Measurements from ENCODE around the gene PMEL.
A peak's percentile ranks its signal among the peaks of the same experiment; 100 is the strongest.

The PMEL gene

DNA sequence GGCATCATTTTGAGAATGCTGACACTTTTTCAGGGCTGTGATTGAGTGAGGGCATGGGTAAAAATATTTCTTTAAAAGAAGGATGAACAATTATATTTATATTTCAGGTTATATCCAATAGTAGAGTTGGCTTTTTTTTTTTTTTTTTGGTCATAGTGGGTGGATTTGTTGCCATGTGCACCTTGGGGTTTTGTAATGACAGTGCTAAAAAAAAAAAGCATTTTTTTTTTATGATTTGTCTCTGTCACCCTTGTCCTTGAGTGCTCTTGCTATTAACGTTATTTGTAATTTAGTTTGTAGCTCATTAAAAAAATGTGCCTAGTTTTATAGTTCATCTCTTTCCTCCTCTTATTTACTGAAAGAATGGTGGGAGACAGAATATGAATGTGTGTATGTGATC is 6.6 kb upstream of the PMEL start:
- TF ChIP-seq, protein P1, sequence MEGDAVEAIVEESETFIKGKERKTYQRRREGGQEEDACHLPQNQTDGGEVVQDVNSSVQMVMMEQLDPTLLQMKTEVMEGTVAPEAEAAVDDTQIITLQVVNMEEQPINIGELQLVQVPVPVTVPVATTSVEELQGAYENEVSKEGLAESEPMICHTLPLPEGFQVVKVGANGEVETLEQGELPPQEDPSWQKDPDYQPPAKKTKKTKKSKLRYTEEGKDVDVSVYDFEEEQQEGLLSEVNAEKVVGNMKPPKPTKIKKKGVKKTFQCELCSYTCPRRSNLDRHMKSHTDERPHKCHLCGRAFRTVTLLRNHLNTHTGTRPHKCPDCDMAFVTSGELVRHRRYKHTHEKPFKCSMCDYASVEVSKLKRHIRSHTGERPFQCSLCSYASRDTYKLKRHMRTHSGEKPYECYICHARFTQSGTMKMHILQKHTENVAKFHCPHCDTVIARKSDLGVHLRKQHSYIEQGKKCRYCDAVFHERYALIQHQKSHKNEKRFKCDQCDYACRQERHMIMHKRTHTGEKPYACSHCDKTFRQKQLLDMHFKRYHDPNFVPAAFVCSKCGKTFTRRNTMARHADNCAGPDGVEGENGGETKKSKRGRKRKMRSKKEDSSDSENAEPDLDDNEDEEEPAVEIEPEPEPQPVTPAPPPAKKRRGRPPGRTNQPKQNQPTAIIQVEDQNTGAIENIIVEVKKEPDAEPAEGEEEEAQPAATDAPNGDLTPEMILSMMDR (IDR thresholded peaks at IDR 0.05; ENCODE audit: insufficient read depth, missing control alignments), result no peak
- DNase-seq (ENCODE audit: insufficient read length, low spot score) (no peak), FAIRE-seq (no peak)

DNA sequence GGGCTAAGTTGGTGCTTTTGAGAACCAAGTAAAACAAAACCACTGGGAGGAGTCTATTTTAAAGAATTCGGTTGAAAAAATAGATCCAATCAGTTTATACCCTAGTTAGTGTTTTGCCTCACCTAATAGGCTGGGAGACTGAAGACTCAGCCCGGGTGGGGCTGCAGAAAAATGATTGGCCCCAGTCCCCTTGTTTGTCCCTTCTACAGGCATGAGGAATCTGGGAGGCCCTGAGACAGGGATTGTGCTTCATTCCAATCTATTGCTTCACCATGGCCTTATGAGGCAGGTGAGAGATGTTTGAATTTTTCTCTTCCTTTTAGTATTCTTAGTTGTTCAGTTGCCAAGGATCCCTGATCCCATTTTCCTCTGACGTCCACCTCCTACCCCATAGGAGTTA is 6.2 kb upstream of the PMEL start:
- FAIRE-seq (no peak), DNase-seq (ENCODE audit: insufficient read length, low spot score) (no peak)
- TF ChIP-seq, protein P1 (IDR thresholded peaks at IDR 0.05; ENCODE audit: insufficient read depth, missing control alignments), result no peak

DNA sequence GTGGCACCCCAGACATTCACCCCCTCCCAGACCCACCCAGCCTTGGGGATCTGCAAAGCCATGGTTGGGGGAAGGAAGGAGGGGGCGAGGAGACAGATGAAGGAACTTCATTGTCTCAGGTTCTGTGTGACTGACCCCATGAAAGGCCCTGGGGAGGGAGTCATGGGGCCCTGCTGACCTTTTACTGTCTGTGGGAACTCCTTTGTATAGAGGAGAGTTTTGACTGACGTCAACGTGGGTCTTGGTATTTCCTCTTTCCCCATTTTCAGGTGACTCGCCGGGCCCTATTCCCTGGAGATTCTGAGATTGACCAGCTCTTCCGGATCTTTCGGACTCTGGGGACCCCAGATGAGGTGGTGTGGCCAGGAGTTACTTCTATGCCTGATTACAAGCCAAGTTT is 4.9 kb upstream of the PMEL start:
- no peak for DNase-seq (ENCODE audit: insufficient read length, low spot score)
- no peak for FAIRE-seq
- TF ChIP-seq, protein P1 (IDR thresholded peaks at IDR 0.05; ENCODE audit: insufficient read depth, missing control alignments), result no peak

DNA sequence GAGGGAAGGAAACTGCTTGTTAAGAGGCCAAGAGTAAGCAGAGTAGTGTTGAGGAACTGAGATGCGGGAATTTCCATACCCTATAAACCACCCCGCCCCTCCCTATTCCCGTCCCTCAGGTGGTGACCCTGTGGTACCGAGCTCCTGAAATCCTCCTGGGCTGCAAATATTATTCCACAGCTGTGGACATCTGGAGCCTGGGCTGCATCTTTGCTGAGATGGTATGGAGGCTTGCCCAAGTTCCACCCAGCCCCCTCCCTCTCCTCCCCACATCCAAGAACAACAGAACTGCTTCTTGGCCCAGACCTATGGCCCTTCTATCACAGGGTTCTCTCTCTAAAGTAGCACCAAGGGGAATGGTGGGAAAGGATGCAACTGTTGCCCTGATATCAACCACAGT is 3.5 kb upstream of the PMEL start:
- DNase-seq (ENCODE audit: insufficient read length, low spot score), result no peak
- TF ChIP-seq, protein P1 (IDR thresholded peaks at IDR 0.05; ENCODE audit: insufficient read depth, missing control alignments), result no peak
- FAIRE-seq, result no peak

DNA sequence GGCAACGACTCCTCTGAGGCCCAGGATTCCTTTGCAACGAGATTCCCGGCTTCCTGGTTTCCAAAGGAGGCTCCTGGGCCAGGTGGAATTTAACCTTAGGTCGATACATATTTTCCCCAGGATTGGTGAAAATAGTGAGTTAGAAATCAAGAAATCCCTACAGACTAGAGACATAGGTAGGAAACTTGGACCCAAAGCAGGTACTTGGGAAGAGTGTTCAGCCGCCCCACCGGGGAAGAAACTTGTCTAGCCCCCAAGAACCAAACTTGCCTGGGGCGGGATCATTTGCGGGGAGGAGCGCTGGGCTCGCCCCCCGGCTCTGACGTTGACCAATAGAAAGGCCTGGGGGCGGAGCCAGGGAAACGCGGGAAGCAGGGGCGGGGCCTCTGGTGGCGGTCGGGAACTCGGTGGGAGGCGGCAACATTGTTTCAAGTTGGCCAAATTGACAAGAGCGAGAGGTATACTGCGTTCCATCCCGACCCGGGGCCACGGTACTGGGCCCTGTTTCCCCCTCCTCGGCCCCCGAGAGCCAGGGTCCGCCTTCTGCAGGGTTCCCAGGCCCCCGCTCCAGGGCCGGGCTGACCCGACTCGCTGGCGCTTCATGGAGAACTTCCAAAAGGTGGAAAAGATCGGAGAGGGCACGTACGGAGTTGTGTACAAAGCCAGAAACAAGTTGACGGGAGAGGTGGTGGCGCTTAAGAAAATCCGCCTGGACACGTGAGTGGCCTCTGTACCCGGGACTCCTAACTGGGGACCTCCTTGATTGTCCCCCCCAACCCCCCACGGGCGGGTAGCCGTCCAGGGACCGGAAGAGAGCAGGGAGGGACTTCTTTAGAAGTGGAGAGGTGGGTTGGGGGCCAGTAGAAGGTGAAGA is 803 bp upstream of the PMEL start, which contains the start of gene CDK2:
TSS of gene CDK2 (plus strand) at position 423 of the 874 bp plus-strand sequence. CDS start at position 602, 179 bp downstream.
- DNase-seq (ENCODE audit: insufficient read length, low spot score), result peak; percentile 86
- TF ChIP-seq, protein P1 (IDR thresholded peaks at IDR 0.05; ENCODE audit: insufficient read depth, missing control alignments), result no peak
- FAIRE-seq, result no peak

DNA sequence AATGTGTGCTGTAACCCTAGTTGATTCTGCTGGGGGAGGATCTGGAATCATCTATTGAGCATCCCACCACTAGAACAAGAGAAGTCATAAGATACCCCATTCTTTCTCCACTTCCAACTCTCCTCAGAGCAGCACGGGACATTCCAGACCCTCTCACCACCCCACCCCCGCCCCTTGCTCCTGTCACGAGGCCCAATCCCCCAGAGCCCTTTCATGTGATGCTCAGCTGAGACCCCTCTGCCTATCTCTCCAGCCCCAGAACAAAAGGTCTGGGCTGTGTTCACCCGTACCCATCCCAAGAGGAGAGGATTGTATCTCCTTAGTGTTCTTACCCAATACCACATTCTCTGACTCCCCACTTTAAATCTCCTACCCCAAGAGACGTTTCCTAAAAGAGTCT is 602 bp downstream of the PMEL start:
- TF ChIP-seq, protein P1 (IDR thresholded peaks at IDR 0.05; ENCODE audit: insufficient read depth, missing control alignments), result no peak
- FAIRE-seq (no peak), DNase-seq (ENCODE audit: insufficient read length, low spot score) (no peak)

DNA sequence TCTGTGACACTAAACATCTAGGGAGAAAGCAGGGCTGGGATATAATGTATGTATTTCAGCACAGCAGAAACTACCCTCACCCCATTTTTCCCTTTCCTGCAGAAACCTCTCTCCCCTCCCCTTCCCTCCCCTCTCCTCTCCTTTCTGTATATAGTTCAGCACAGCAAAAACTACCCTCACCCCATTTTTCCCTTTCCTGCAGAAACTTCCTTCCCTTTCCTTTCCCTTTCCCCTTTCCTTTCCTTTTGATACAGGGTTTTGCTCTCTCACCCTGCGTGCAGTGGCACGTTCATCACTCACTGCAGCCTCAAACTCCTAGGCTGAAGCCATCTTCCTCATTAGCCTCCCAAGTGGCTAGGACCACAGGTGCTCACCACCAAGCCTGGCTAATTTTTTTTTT is 2.1 kb downstream of the PMEL start:
- FAIRE-seq, result no peak
- TF ChIP-seq, protein P1 (IDR thresholded peaks at IDR 0.05; ENCODE audit: insufficient read depth, missing control alignments), result no peak

More for the DNA sequence above, 2.1 kb downstream of the PMEL start:
- DNase-seq (ENCODE audit: insufficient read length, low spot score), result no peak
